Measurements from ENCODE around the gene APOBEC3H.

The APOBEC3H gene

DNA sequence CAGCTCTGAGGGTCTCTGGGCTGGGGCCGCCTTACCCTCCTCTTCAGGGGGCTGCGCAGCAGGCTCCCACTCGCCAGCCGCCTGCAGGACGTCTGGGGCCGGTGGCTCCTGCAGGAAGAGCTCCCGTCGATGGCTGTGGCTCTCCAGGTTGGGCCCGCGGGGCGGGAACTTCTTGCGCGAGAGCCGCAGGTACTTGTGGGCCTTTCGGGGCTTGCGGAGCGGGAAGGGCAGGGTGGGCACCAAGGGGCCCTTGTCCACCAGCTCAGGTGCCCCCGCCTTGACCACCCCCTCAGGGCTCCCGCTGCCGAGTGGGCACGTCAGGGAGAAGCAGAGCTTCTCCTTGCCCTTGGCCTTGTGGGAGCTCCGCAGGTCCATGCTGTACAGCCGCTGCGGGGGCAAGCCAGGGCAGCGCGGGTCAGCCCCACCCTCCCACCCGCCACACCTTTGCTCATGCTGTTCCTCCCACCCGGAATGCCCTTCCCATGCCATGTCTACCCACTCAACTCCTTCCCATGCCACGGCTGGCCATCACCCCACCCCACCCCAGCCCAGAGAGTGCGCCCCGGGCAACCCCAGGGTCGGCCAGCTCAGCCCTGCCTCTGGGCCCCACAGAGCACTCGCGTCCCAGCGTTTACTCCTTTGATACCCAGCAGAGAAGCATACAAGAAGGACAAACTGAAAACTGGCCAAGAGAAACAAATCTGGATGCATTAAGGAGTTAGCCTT is 37.5 kb downstream of the APOBEC3H start:
- in situ Hi-C loops (cut with HindIII; ENCODE audit: low sequenced_read_pairs), result loop anchor here (10.0 kb wide), 1 partner anchor 130 kb away; no protein-coding TSS in a partner anchor

DNA sequence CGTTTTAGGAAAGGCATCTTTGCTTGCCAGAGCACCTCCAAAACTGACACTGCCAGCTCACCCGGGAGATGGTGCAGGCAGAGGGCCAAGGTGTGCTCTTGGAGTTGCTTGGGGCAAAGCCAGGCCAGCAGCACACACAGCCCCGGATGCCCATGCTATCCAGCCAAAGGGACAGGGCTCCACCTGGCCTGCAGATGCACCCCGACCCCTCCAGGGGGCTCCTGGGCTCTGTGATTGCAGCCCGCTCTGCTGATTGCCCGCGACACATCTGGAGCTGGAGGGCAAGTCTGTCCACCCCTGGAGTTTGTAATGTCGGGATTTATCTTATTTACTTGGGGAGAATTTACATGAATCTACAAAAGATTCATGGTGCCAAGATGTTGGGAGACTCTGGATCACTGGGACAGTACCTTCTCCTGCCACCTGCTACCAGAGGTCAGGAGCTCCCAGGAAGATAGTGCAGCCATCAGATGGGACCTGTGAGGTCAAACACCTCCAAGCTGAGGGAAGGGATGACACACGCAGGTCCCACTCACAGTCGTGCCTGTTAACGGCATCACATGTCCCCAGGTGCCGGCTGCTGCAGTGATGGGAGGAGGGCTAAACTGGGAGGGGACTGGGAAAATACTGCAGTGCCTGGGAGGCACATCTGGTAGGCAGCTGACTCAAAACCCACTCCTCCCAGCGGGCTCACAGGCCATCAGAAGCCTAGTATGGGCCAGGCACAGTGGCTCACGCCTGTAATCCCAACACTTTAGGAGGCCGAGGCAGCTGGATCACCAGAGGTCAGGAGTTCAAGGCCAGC is 38.2 kb downstream of the APOBEC3H start:
- in situ Hi-C loops (cut with HindIII; ENCODE audit: low sequenced_read_pairs), result loop anchor here (10.0 kb wide), 1 partner anchor 130 kb away; no protein-coding TSS in a partner anchor

DNA sequence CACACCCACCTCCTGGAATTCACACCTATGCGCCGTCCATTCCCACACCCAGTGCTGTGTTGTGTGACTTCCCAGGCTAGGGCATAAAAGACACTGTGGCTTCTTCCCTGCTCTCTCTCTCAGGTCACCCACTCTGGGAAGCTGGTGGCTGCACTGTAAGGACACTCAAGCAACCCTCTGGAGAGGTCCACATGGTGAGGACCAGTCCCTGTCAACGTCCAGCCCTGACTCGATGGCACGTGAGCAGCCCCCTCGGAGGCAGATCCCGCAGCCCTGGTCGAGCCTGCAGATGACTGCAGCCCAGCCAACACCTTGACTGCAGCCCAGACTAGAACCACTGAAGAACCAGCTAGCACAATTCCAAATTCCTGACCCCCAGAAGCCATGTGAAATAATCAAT is 39.3 kb downstream of the APOBEC3H start:
- in situ Hi-C loops (cut with HindIII; ENCODE audit: low sequenced_read_pairs), result loop anchor here (10.0 kb wide), 1 partner anchor 132 kb away; no protein-coding TSS in a partner anchor

DNA sequence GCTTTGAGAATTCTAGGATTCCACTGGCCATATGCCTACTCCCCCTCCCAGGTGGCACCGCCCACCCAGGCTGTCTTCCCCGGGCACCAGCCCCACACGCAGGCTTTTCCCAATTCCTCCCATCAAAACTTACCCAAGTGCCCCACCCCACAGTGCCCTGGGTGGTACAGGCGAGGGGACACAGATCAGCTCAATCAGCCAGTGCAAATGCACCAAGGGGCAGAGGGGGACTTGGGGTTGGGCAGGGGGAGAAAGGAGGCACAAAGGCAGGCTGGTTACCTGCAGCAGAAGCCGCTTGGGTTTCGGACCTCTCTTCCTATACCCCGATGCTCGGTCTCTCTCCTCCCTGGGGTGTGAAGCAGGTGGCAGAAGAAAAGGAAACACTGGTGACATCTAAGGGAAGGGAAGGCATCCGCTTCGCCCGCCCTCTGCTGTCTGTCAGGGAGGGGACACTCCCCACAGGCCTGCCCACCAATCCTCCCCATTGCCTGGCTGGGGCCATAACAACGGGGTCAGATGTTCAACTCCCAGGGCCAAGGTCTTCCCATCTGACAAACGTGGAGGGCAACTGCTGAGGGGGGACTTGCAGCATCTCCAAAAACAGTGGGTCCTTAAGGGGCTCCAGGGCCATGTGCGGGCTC is 41.4 kb downstream of the APOBEC3H start:
- in situ Hi-C loops (cut with HindIII; ENCODE audit: low sequenced_read_pairs), result loop anchor here (10.0 kb wide), 1 partner anchor 134 kb away; no protein-coding TSS in a partner anchor

DNA sequence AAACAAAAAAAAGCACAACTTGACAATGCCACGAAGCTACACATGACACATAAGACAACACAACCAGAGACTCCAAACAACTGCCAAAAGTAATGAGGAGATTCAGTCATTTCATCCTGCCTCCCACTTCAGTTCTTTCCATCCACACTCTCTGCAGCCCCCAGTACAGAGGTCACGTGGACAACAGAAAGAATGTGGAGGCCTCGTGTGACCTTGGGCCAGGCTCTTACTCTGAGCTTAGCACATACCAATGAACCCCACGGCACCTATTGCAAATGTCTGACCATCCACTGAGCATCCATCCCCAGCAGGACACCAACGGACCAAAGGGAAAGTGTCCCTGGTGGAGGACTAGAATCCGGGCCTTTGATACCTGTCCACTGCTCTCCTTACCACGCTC is 42.9 kb downstream of the APOBEC3H start:
- in situ Hi-C loops (cut with HindIII; ENCODE audit: low sequenced_read_pairs), result loop anchor here (10.0 kb wide), 1 partner anchor 135 kb away; no protein-coding TSS in a partner anchor

DNA sequence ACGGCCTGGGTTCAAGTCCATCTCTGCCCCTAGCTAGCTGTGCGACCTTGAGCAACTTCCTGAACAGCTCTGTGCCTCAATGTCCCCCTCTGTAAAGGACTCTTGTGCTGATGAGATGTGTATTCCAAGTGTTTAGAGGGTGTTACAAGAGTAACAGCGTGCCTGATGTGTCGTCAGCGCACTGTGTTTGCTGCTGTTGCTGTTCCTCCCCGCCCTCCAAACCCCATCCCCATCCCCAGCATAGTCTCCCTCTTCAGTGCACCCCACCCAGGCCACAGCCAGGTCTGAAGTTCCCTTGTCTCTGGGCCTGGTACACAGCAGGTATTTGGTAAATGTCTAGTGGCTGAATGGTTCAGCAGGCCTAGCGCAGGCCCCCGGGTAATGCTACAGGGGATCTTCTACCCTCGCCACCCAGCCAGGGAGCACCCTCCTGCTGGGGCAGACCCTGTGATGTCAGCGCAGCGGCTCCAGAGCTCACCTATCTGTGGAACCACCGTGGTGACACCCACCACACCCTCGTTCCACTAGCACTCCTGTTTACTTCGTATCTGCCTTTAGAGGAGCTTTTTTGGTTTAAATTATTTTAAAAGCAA is 45.1 kb downstream of the APOBEC3H start:
- in situ Hi-C loops (cut with HindIII; ENCODE audit: low sequenced_read_pairs), result no loop called here

DNA sequence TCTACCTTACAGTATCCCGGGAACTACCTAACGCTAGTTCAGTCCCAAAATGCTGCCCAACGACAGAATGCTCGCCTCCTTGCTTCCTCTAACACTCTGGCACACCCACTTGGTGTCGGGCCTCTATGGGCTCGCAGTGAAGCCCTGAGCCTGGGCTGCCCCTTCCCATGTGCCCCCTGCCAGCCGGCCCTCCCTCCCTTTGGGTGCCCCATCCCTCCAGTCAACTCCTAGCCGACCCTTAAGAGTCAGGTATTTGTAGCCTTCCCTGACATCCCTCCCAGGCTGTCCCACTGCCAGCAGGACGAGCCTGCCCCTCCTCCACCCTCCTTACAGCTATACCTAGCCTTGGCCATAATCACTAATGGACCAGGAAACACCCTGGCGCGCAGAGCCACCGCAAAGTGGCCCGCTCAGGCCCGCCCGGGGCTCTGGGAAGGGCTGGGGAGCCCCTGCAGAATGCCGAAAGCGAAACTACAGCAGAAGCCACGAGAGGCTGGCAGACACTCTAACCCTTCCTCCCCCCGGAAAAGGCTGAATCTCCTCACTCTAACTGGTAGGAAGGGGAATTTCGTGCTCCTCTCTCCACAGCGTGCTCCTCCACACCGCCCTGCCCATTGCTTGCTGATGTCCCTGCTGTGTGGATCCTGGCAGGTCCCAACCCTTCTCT is 47.2 kb downstream of the APOBEC3H start:
- in situ Hi-C loops (cut with HindIII; ENCODE audit: low sequenced_read_pairs), result no loop called here

DNA sequence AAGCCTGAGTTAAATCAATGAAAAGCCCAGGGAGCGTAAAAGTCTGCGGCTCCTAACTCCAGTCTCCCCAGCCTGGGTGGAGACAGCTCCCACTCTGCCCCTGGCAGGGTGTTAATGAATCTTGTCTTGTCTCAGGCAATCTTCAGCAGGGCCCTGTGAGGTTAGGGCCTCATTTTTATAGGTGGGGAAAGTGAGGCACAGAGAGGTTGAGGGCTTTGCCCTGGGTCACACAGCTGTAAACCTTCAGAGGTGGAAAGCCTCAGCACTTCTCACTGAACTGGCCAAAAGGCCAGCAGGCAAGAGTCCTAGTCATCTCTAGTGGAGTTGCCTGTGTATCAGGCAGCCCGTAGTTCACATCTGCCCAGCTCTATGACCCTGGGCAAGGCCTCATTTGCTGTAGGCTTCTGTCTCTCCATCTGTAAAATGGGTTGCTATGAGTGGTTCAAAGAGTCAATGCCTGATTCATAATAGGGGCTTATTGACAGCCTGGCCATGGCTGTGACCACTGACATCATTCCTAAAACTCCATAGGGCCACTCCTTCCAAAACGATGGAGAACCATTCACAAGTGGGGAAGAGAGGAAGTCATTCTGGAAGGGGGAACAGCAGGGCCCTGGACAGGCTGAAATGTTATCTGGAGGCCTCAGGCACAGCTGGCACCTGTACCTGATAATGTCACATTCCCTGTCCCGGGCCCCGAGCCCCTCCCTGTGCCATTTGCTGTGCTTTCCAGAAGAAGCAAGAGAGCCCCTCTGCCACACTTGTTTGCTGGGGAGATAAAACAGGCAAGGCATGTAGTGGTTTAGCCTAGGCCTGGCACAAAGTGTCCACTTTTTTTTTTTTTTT is 49.4 kb downstream of the APOBEC3H start:
- in situ Hi-C loops (cut with HindIII; ENCODE audit: low sequenced_read_pairs), result no loop called here

DNA sequence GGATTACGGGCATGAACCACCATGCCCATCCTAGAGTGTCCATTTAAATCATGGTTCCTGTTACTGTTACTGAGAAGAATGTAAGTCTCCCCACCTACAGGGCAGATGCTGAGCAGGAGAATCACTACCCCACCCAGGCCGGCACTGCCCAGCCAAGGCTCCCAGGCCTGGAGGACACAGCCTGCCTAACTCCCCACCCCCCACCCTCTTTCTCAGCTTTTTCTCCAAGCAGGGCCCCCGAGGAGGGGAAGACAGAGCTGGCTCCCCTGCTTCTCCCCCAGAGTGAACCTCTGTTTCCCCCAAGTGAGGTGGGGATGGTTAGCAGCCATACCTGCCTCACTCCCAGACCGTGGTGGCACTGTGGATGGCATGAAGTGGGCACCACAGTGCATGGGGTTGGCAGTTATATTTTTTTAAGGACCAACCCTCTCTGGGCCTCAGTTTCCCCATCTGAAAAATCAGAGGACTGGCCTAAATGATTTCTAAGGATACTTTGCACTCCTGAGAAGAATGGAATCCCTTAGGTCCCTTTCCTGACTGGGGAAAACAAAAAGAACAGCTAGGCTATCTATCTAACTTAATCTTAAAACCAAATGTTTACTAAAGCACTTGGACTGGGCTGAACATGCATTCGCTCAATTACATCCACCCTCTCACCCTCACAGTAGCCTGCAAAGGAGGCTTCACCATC is 50.4 kb downstream of the APOBEC3H start:
- in situ Hi-C loops (cut with HindIII; ENCODE audit: low sequenced_read_pairs), result no loop called here

DNA sequence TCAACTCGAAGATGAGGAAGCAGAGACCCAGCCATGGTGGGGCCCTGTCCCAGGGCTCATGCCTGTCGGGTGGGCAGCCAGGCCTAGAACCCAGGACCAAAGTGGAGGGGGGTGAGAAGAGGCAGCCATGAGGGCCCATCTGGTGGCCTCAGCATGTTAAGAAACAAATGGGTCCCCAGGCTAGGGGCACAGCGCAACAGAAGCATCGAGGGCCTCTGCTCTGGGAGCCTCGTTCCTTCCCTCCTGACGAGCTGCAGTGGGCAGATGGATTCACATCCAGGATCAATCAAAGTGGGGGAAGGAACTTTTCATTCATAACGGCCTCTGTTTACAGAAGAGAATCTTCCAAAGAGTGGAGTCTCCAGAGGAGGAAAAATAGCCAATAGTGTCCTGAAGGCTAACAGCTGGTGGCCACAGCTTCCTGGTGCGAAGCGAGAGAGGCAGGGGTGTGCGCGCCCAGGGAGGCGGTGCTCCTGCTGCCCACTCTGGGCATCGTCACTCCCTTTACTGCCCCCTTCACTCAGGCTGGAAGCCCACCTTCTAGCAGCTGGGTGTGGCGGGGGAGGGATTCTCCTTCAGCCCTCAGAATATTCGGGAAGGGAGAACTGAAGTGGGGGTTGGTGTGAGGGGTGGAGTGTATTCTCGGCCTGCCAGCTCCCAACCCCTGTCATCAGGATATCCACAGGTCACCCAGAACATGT is 51.1 kb downstream of the APOBEC3H start:
- in situ Hi-C loops (cut with HindIII; ENCODE audit: low sequenced_read_pairs), result no loop called here

DNA sequence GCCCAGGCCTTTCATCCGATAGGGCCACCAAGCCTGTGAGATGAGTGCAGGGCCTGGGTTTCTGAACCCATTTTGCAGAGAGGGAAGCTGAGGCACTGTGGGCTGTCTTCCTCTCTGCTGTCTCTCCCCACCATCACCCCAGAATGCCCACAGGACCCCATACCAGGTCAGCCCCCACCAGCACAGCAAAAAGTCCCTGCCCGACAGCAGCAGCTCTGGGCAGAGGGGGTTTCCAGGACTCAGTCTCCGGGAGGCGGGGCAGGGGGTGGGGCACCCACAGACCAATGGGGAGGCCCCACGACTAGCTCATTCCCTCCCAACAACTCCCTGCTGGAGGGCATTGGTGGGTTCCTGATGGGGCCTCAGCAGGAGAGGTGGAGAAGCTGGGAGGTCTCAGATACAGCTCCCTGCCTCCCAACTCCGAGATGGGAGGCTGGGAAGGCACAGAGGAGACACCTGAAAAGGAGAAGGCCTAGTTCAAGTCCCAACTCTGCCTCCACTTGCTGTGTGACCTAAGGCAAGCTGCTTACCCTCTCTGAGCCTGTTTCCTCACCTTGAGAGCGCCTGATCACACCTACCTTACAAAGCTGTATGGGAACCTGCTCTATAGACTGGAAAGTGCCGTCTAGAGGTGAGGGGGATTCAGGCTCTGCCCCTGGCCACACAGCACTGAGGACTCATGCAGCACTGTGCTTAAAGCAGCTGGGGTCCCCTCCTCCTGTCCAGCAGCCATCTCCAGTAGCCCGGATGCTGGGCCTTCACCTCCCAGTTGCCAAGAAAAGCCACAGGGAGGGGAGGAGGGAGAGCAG is 51.9 kb downstream of the APOBEC3H start:
- in situ Hi-C loops (cut with HindIII; ENCODE audit: low sequenced_read_pairs), result no loop called here

DNA sequence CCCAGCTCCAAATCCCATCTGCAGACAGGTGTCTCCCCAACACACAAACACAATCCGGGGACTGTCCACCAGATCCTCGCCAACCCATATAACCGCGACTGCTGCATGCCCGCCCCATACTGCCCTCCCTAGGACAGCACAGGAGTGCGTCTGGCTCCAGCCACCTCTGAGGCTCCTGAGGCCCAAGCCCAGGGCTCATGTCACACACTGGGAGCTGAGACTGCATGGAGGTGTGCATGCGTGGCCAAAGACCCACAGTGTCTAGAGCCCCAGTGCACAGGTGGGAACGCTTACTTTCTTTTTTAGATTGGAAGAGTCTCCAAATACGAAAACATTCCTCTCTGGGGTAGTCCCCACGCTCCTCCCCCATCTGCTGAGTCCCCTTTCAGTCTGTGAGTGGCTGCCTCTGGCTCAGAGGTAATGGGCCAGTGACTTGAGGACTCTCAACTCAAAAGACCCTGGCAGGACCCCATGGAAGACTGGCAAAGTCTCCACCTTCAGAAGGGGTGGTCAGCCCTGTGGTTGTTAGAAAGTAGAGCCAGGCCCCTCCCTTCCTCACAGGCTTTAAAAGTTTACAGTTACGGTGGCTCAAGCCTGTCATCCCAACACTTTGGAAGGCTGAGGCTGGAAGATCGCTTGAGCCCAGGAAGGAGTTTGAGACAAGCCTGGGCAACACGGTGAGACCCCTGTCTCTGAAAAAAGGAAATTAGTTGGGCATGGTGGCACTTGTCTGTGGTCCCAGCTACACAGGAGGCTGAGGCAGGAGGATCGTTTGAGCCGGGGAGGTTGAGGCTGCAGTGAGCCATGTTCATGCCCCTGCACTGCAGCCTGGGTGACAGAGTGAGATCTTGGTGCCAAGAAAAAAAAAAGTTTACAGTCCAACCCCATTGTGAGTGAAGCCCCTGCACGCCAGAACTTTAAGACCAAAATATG is 53.1 kb downstream of the APOBEC3H start:
- in situ Hi-C loops (cut with HindIII; ENCODE audit: low sequenced_read_pairs), result no loop called here

DNA sequence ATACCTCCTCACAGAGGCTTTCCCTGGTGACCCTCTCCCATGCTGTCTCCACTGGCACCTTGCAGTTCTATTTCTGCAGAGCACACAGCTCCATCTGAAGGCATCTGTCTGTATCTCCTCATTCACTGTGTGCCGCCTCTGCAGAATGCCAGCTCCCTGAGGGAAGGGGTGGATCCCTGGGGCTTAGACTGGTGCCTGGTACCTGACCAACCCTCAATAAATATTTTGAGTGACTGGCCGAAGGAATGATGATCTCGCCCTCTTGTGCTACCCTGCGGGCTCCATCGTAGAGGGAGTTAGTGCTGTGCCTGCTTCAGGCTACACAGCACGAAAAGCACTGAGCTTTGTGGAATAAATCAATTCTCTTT is 53.8 kb downstream of the APOBEC3H start:
- in situ Hi-C loops (cut with HindIII; ENCODE audit: low sequenced_read_pairs), result no loop called here

DNA sequence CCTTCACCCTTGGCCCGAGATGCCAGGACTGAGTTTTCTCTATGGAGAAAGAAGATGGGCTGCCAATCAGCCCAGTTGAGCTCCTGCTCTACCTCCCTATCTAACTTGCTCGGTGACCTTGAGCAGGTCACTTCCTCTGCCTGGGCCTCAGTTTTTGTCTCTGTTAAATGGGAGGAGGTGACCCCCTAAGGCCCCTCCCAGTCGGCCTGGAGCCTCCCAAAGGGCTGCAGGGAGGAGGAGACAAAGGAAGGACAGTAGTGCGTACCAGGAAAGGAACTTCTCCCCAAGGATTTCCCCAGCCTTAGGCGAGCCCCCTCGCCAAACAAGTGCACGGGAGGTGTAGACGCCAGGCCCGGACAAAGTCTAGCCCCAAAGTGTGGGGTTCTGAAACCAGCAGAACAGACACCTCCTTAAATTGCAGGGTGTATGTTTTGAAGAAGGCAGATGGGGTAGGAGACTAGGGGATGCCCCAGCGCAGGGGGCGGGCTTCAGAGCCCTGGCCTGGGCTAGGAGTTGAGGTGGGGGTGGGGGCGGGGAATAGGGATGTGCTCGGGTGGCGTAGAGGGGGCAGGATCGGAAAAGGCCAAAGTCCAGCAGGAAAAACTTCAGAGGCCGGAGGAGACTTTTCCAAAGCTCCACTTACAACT is 54.4 kb downstream of the APOBEC3H start:
- in situ Hi-C loops (cut with HindIII; ENCODE audit: low sequenced_read_pairs), result no loop called here

DNA sequence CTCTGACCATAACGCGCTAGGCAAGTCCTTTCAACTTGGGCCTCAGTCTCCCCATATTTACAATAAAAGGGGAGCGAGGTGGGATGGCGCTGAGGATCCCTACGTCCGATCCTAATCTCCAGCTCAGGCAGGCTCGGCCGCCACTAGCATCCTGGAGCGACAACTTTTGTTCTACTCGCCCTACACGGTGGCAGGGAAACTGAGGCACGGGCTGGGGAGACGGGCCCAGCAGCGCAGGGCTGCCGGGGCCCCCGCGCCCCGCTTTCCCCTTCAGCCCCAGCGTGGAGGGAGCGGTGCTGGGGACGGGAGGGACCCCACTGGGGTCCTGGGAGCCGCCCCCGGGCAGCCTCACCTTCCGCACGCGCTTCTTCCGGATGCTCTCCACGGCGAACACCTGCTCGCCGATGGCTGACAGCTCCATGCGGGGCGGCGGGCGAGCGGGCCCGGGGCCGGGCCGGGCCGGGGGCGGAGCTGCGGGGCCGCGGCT is 55.0 kb downstream of the APOBEC3H start:
- in situ Hi-C loops (cut with HindIII; ENCODE audit: low sequenced_read_pairs), result no loop called here

All from DLD1 (cell line).